Progenitor cell of endocrine pancreas (in vitro differentiated cells): ENCODE data around the gene PIP4K2C. TPM values are rescaled to one million over a fixed set of nuclear protein-coding genes. Genes with fewer than 3 reads are reported as not detected.
"Not testable (repeated sequence)": the region's sequence is repeated elsewhere in the genome, so short reads cannot be mapped to it uniquely, and the experiment has no call there.

Source experiments
- DNase-seq: peaks from one replicate; pipeline ENCODE4 v3.0.0; 2021; ENCODE audit warnings: low spot score; ENCODE audit not compliant: unreplicated experiment
- H3K27ac Mint-ChIP-seq: 2 replicates; pipeline ENCODE4 v1.8.0; 2021; ENCODE audit warnings: mild to moderate bottlenecking, moderate library complexity, mixed read lengths
- H3K27me3 Mint-ChIP-seq: 2 replicates; pipeline ENCODE4 v1.8.0; 2021; ENCODE audit warnings: mixed read lengths
- H3K36me3 Mint-ChIP-seq: 2 replicates; pipeline ENCODE4 v1.8.0; 2022; ENCODE audit warnings: mixed read lengths; ENCODE audit not compliant: insufficient read depth
- H3K4me1 Mint-ChIP-seq: 2 replicates; pipeline ENCODE4 v1.8.0; 2021; ENCODE audit warnings: low read depth, mixed read lengths
- H3K4me3 Mint-ChIP-seq: 2 replicates; pipeline ENCODE4 v1.8.0; 2021; ENCODE audit warnings: low read depth, mild to moderate bottlenecking, moderate library complexity, mixed read lengths
- H3K9me3 Mint-ChIP-seq: 2 replicates; pipeline ENCODE4 v1.8.0; 2021; ENCODE audit warnings: low read depth, mixed read lengths
- total RNA-seq: library from RNA; stranded (reverse); gene quantifications from 2 replicates; pipeline ENCODE4 v1.2.1, GENCODE V29; 2021
- TF ChIP-seq, protein P1 (sequence below): fragments of 200-600 bp; sonication (generic); IDR thresholded peaks from one replicate; pipeline ENCODE4 v1.5.0; 2021; ENCODE audit warnings: antibody characterized with exemption, mild to moderate bottlenecking; ENCODE audit not compliant: unreplicated experiment

The PIP4K2C gene
- total RNA-seq, 1 donor from 2014 or later = 38.4 TPM

DNA sequence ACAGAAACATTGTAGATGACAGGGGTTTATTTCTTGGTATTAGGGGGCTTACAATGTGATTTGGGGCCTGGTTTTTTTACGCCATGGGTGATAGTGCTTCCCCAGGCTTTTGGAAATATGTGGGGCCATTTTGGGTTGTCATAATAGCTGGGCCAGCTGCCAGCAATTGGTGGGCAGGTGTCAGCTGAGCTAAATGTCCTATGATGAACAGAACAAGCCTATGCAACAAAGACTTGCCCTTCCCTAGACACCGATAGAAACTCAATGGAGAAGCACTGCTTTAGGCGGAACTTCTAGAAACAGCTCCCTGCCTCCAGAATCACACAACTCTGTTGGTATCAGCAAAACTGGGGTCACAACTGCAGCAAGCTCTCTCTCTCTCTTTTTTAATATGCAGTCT is 47.1 kb downstream of the PIP4K2C start:
- H3K27me3 Mint-ChIP-seq = peaks cover 60% of the 10 kb centered on the region
- TF ChIP-seq, protein P1, sequence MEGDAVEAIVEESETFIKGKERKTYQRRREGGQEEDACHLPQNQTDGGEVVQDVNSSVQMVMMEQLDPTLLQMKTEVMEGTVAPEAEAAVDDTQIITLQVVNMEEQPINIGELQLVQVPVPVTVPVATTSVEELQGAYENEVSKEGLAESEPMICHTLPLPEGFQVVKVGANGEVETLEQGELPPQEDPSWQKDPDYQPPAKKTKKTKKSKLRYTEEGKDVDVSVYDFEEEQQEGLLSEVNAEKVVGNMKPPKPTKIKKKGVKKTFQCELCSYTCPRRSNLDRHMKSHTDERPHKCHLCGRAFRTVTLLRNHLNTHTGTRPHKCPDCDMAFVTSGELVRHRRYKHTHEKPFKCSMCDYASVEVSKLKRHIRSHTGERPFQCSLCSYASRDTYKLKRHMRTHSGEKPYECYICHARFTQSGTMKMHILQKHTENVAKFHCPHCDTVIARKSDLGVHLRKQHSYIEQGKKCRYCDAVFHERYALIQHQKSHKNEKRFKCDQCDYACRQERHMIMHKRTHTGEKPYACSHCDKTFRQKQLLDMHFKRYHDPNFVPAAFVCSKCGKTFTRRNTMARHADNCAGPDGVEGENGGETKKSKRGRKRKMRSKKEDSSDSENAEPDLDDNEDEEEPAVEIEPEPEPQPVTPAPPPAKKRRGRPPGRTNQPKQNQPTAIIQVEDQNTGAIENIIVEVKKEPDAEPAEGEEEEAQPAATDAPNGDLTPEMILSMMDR = no peak
- H3K36me3 Mint-ChIP-seq = no peaks in the 10 kb centered on the region
- no peak overlapping the region for H3K4me3 Mint-ChIP-seq
- H3K4me1 Mint-ChIP-seq = no peaks in the 10 kb centered on the region
- H3K27ac Mint-ChIP-seq = no peak overlapping the region
- no peak for DNase-seq
- no peaks in the 10 kb centered on the region for H3K9me3 Mint-ChIP-seq

DNA sequence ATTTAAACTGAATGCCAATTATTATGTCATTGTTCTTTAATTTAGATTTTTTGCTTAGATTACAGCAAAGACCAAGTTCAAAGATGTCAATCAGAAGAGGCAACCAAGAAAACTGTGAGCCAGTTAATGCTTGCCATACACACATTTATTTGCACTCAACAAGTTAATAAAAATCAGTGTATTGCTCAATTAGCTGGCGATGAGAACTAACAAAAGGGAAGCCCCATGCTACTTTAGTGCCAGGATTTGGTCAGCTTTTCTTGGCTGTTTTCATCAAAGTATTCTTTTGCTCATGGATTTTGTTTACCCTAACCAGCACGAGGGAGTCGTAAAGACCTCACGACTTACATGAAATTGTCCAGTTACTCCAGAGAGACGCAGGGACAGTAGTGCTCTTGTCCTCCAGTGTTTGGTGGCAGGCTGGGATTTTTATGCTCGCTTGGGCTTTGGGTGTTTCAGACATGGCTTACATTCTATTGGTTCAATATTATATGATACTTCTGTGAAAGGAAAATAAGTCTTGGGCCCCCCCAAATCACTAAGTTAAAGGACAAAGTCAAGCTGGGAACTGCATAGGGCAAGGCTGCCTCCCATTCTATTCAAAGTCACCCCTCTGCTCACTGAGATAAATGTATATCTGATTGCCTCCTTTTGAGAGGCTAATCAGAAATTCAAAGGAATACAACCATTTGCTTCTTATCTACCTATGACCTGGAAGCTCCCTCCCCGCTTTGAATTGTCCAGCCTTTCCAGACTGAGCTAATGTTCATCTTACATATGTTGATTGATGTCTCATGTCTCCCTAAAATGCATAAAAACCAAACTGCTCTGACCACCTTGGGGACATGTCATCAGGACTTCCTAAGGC is 49.4 kb downstream of the PIP4K2C start:
- Mint-ChIP-seq H3K36me3 (no peaks in the 10 kb centered on the region), H3K27me3 (peaks cover 42% of the 10 kb centered on the region)
- TF ChIP-seq, protein P1 = no peak

DNA sequence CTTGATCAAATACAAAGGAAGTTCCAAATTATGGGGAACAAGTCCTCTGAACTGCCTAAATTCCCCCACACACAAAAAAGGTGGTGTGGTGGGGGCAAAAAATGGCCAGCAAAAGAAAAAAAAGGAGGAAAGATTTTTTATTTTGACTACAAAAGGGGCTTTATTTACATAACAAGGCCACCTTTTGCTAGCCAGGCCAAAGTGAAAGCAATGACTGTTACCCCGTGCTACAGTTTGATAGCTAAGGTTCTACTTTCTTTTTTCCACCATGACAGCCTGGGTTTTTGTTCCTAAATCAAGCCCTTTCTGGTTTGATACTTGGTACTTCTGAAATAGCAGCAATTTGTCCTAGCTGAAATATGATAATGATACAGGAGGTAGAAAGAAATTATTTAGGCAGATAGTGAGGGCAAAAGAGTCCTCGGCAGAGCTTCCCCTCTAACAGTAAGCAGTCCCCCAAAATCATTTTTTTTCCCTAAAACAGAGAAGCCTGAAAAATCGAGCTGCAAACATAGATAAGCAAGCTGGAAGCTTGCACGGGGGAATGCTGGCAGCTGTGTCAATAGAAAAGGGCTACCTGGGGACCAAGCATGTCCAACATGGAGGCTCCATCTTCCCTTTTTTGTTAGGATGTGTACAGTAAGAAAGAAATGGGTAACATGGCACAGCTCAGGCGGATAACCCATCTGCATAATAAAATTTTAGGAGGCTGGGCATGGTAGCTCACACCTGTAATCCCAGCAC is 50.9 kb downstream of the PIP4K2C start:
- TF ChIP-seq, protein P1 = no peak
- H3K27ac Mint-ChIP-seq = no peak overlapping the region
- peaks cover 3% of the 10 kb centered on the region for H3K9me3 Mint-ChIP-seq
- H3K4me3 Mint-ChIP-seq = no peak overlapping the region
- peaks cover 38% of the 10 kb centered on the region for H3K27me3 Mint-ChIP-seq
- H3K36me3 Mint-ChIP-seq = no peaks in the 10 kb centered on the region
- H3K4me1 Mint-ChIP-seq = no peaks in the 10 kb centered on the region
- DNase-seq = no peak

More for the DNA sequence above, 49.4 kb downstream of the PIP4K2C start:
- H3K27ac Mint-ChIP-seq = no peak overlapping the region
- no peaks in the 10 kb centered on the region for H3K4me1 Mint-ChIP-seq
- peaks cover 3% of the 10 kb centered on the region for H3K9me3 Mint-ChIP-seq
- H3K4me3 Mint-ChIP-seq = no peak overlapping the region
- no peak for DNase-seq

DNA sequence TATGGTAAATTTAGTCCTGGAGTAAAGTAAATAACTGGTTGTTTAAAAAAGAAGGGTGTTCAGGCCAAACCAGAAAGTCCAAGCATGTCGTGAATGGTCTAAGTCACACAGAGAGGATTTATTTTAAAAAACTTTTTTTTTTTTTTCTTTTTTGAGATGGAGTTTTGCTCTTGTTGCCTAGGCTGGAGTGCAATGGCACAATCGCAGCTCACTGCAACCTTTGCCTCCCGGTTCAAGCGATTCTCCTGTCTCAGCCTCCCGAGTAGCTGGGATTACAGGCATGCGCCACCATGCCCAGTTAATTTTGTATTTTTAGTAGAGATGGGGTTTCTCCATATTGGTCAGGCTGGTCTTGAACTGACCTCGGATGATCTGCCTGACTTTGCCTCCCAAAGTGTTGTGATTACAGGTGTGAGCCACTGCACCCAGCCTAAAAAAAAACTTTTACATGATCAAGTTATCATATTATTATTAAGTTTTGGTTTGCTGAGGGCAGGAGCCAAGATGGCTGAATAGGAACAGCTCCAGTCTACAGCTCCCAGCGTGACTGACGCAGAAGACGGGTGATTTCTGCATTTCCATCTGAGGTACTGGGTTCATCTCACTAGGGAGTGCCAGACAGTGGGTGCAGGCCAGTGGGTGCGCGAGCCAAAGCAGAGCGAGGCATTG is 55.1 kb downstream of the PIP4K2C start:
- not testable (repeated sequence) for H3K27me3 Mint-ChIP-seq, H3K27ac Mint-ChIP-seq, H3K4me1 Mint-ChIP-seq, H3K4me3 Mint-ChIP-seq, H3K9me3 Mint-ChIP-seq, H3K36me3 Mint-ChIP-seq, DNase-seq

DNA sequence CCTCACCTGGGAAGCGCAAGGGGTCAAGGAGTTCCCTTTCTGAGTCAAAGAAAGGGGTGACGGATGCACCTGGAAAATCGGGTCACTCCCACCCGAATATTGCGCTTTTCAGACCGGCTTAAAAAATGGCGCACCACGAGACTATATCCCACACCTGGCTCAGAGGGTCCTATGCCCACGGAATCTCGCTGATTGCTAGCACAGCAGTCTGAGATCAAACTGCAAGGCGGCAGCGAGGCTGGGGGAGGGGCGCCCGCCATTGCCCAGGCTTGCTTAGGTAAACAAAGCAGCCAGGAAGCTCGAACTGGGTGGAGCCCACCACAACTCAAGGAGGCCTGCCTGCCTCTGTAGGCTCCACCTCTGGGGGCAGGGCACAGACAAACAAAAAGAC is 55.7 kb downstream of the PIP4K2C start:
- not testable (repeated sequence) for H3K27me3 Mint-ChIP-seq, H3K4me3 Mint-ChIP-seq, DNase-seq, H3K27ac Mint-ChIP-seq, H3K4me1 Mint-ChIP-seq, H3K36me3 Mint-ChIP-seq, H3K9me3 Mint-ChIP-seq

Other genes with a start within 250 kb of the PIP4K2C start
- 85.9 and 86.8 TPM in 2 replicates for gene R3HDM2, start 160.1 kb upstream of the PIP4K2C start, total RNA-seq
- 0.16 TPM in 1 of 2 replicates, not detected in the other for gene INHBC, start 156.4 kb upstream of the PIP4K2C start, total RNA-seq
- 1.2 and 2.0 TPM in 2 replicates for gene INHBE, start 135.9 kb upstream of the PIP4K2C start, total RNA-seq
- 0.89 and 0.91 TPM in 2 replicates for gene GLI1, start 131.4 kb upstream of the PIP4K2C start, total RNA-seq
- gene ARHGAP9, start 111.3 kb upstream of the PIP4K2C start, total RNA-seq = 2.6 and 2.8 TPM in 2 replicates
- 290 and 318 TPM in 2 replicates for gene MARS1, start 103.1 kb upstream of the PIP4K2C start, total RNA-seq
- 15.7 and 18.5 TPM in 2 replicates for gene DDIT3, start 70.7 kb upstream of the PIP4K2C start, total RNA-seq
- gene MBD6, start 68.4 kb upstream of the PIP4K2C start, total RNA-seq = 158 and 159 TPM in 2 replicates
- 144 and 153 TPM in 2 replicates for gene DCTN2, start 44.0 kb upstream of the PIP4K2C start, total RNA-seq
- gene KIF5A, start 41.1 kb upstream of the PIP4K2C start, total RNA-seq = 2.5 and 2.8 TPM in 2 replicates
- gene DTX3, start 13.6 kb downstream of the PIP4K2C start, total RNA-seq = 79.9 and 83.0 TPM in 2 replicates
- 17.0 and 18.4 TPM in 2 replicates for gene ARHGEF25, start 20.2 kb downstream of the PIP4K2C start, total RNA-seq
- 0.73 and 1.1 TPM in 2 replicates for gene B4GALNT1, start 42.0 kb downstream of the PIP4K2C start, total RNA-seq
- 197 and 204 TPM in 2 replicates for gene OS9, start 102.9 kb downstream of the PIP4K2C start, total RNA-seq
- 0.29 TPM in 2 replicates for gene AGAP2, start 147.6 kb downstream of the PIP4K2C start, total RNA-seq
- gene TSPAN31, start 153.8 kb downstream of the PIP4K2C start, total RNA-seq = 24.2 and 31.3 TPM in 2 replicates
- gene CDK4, start 161.1 kb downstream of the PIP4K2C start, total RNA-seq = 194 and 208 TPM in 2 replicates
- 33.8 and 34.3 TPM in 2 replicates for gene MARCHF9, start 163.9 kb downstream of the PIP4K2C start, total RNA-seq
- 2.0 and 2.5 TPM in 2 replicates for gene CYP27B1, start 175.9 kb downstream of the PIP4K2C start, total RNA-seq
- gene METTL1, start 180.9 kb downstream of the PIP4K2C start, total RNA-seq = 23.3 and 27.5 TPM in 2 replicates
- gene EEF1AKMT3, start 181.4 kb downstream of the PIP4K2C start, total RNA-seq = 5.6 and 6.7 TPM in 2 replicates
- 25.7 and 30.0 TPM in 2 replicates for gene TSFM, start 191.6 kb downstream of the PIP4K2C start, total RNA-seq
- 3.9 and 4.4 TPM in 2 replicates for gene AVIL, start 227.5 kb downstream of the PIP4K2C start, total RNA-seq